ENCODE measurements around the gene DHRS1.

The DHRS1 gene

DNA sequence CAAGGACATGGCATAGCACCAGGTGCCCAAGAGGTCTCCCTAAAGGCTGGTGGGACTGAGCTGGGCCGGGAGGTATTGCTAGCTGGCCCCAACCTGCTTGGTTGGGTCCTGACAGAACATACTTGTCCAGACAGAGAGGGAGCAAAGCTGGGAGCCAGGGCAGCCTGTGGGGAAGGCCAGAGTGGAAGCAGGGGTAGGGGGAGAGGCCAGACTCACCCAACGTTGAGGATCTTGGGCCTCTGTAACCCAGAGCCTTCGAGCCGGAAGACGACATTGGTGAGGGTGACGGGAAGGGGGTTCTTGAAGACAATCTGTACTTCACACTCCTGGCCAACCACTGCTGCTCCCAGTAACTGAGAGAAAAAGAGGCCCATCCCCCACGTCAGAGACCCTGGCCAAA, 45.6 kb downstream of the DHRS1 start:
- Histone ChIP-seq H3K36me3 (ENCODE audit: insufficient read depth, low read length) (no peaks in the 10 kb centered on the region), H3K4me2 (ENCODE audit: insufficient read depth, low read length) (no peak overlapping the region), H4K20me1 (ENCODE audit: insufficient read depth, low read length) (no peaks in the 10 kb centered on the region), H3K27me3 (ENCODE audit: insufficient read depth, low read length, poor library complexity) (no peaks in the 10 kb centered on the region), H3K9ac (ENCODE audit: low read depth, low read length) (no peak overlapping the region), H2AFZ (ENCODE audit: low read depth, low read length) (no peak overlapping the region), H3K4me3 (ENCODE audit: low read depth in 1 of 2, low read length in 2 of 2) (no peak overlapping the region), H3K9me3 (ENCODE audit: insufficient read depth, low read length, severe bottlenecking) (no peaks in the 10 kb centered on the region), H3K4me1 (ENCODE audit: insufficient read depth, low read length) (no peaks in the 10 kb centered on the region), H3K79me2 (ENCODE audit: insufficient read depth, low read length) (no peaks in the 10 kb centered on the region), H3K27ac (ENCODE audit: low read length) (no peak overlapping the region)
- no peak for DNase-seq
- TF ChIP-seq, protein P1, sequence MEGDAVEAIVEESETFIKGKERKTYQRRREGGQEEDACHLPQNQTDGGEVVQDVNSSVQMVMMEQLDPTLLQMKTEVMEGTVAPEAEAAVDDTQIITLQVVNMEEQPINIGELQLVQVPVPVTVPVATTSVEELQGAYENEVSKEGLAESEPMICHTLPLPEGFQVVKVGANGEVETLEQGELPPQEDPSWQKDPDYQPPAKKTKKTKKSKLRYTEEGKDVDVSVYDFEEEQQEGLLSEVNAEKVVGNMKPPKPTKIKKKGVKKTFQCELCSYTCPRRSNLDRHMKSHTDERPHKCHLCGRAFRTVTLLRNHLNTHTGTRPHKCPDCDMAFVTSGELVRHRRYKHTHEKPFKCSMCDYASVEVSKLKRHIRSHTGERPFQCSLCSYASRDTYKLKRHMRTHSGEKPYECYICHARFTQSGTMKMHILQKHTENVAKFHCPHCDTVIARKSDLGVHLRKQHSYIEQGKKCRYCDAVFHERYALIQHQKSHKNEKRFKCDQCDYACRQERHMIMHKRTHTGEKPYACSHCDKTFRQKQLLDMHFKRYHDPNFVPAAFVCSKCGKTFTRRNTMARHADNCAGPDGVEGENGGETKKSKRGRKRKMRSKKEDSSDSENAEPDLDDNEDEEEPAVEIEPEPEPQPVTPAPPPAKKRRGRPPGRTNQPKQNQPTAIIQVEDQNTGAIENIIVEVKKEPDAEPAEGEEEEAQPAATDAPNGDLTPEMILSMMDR (IDR thresholded peaks at IDR 0.05; ENCODE audit: borderline replicate concordance, extremely low read depth, low read length, poor library complexity, severe bottlenecking) = no peak
- no peak for TF ChIP-seq EZH2 (IDR thresholded peaks at IDR 0.05; ENCODE audit: borderline replicate concordance, low read depth, low read length, severe bottlenecking)
- ATAC-seq (ENCODE audit: insufficient read depth, low read depth) = no peak

DNA sequence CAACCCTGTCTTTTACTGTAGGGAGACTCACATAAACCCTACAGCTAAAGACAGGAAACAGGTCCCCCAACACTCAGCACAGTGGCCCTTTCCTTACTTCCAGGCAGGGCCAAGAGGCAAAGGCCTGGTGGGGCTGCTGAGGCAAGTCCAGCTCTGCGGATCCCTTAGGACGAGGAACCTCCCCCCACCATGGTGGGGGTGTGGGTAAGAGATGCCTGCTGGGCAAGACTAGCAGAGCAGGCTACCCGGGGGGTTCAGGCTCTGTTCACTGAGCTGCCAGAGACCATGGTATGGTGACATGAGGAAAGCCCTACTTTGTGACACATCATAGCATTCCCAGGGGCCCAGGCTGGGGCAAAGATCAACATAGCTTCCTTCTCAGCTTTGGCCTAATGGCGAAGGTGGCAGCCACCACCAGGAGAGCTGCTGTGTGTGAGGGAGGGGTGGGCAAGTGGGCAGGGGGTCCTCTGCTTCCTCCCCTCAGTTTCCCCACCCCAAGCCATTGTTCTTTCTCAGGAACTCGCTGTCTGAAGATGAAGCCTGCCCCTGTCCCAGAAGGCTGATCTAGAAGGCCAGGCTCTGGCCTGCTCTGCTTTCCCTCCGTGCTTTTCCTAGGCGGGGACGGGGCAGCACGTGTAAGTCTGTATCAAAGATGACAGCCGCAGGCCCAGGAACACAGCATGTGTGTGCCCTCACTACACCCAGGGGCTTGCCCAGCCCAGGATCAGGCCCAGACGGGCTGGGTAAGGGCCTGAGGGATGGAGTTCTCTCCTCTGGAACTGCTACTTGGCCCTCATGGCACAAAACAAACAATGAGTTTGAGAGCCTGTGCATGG, 47.1 kb downstream of the DHRS1 start:
- no peak overlapping the region for H2AFZ ChIP-seq (ENCODE audit: low read depth, low read length)

DNA sequence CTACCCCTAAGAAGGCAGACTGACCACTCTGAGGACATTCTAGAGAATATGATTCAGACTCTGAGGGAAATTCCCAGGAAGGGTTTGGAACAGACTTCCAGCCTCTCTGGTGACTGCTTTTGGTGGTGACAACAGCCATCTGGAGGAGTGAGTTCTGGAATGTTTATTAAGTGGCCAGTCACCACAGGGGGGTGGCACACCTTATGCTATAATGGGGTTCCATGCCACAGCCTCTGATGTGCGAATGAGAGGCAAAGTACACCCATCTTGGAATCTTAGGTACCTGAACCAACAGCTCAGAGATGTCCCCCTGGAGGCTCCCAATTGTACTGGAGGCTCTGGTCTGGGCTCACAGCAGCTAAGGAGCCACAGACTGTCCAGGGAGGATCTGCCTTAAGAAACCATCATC, 47.7 kb downstream of the DHRS1 start:
- H4K20me1 ChIP-seq (ENCODE audit: insufficient read depth, low read length) = no peaks in the 10 kb centered on the region
- no peak overlapping the region for H3K9ac ChIP-seq (ENCODE audit: low read depth, low read length)
- no peak overlapping the region for H3K27ac ChIP-seq (ENCODE audit: low read length)
- no peaks in the 10 kb centered on the region for H3K4me1 ChIP-seq (ENCODE audit: insufficient read depth, low read length)
- H3K9me3 ChIP-seq (ENCODE audit: insufficient read depth, low read length, severe bottlenecking) = no peaks in the 10 kb centered on the region
- H3K27me3 ChIP-seq (ENCODE audit: insufficient read depth, low read length, poor library complexity) = no peaks in the 10 kb centered on the region
- no peaks in the 10 kb centered on the region for H3K36me3 ChIP-seq (ENCODE audit: insufficient read depth, low read length)
- H2AFZ ChIP-seq (ENCODE audit: low read depth, low read length) = no peak overlapping the region
- no peak for TF ChIP-seq EZH2 (IDR thresholded peaks at IDR 0.05; ENCODE audit: borderline replicate concordance, low read depth, low read length, severe bottlenecking)
- TF ChIP-seq, protein P1 (IDR thresholded peaks at IDR 0.05; ENCODE audit: borderline replicate concordance, extremely low read depth, low read length, poor library complexity, severe bottlenecking) = no peak
- H3K4me2 ChIP-seq (ENCODE audit: insufficient read depth, low read length) = no peak overlapping the region
- H3K79me2 ChIP-seq (ENCODE audit: insufficient read depth, low read length) = no peaks in the 10 kb centered on the region
- ATAC-seq (ENCODE audit: insufficient read depth, low read depth) (no peak), DNase-seq (no peak)
- no peak overlapping the region for H3K4me3 ChIP-seq (ENCODE audit: low read depth in 1 of 2, low read length in 2 of 2)

More for the DNA sequence above, 47.1 kb downstream of the DHRS1 start:
- no peaks in the 10 kb centered on the region for H3K79me2 ChIP-seq (ENCODE audit: insufficient read depth, low read length)
- H3K4me3 ChIP-seq (ENCODE audit: low read depth in 1 of 2, low read length in 2 of 2) = no peak overlapping the region
- no peaks in the 10 kb centered on the region for H3K4me1 ChIP-seq (ENCODE audit: insufficient read depth, low read length)
- no peak for TF ChIP-seq EZH2 (IDR thresholded peaks at IDR 0.05; ENCODE audit: borderline replicate concordance, low read depth, low read length, severe bottlenecking)
- TF ChIP-seq, protein P1 (IDR thresholded peaks at IDR 0.05; ENCODE audit: borderline replicate concordance, extremely low read depth, low read length, poor library complexity, severe bottlenecking) = no peak
- ATAC-seq (ENCODE audit: insufficient read depth, low read depth) (no peak), DNase-seq (no peak)
- H3K27ac ChIP-seq (ENCODE audit: low read length) = no peak overlapping the region
- H4K20me1 ChIP-seq (ENCODE audit: insufficient read depth, low read length) = no peaks in the 10 kb centered on the region
- no peaks in the 10 kb centered on the region for H3K36me3 ChIP-seq (ENCODE audit: insufficient read depth, low read length)
- no peaks in the 10 kb centered on the region for H3K27me3 ChIP-seq (ENCODE audit: insufficient read depth, low read length, poor library complexity)
- no peak overlapping the region for H3K4me2 ChIP-seq (ENCODE audit: insufficient read depth, low read length)
- no peak overlapping the region for H3K9ac ChIP-seq (ENCODE audit: low read depth, low read length)
- no peaks in the 10 kb centered on the region for H3K9me3 ChIP-seq (ENCODE audit: insufficient read depth, low read length, severe bottlenecking)
